DMS114 treated with DMSO at 0.1 percent for 48 hours (cell line): Measurements from ENCODE around the gene MYCN.
"Not testable (repeated sequence)": the region's sequence is repeated elsewhere in the genome, so short reads cannot be mapped to it uniquely, and the experiment has no call there.

Source experiments
- DNase-seq: peaks from one replicate; lab custom pipeline; 2025; ENCODE audit not compliant: unreplicated experiment; lab: John Stamatoyannopoulos, UW

Gene MYCN

DNA sequence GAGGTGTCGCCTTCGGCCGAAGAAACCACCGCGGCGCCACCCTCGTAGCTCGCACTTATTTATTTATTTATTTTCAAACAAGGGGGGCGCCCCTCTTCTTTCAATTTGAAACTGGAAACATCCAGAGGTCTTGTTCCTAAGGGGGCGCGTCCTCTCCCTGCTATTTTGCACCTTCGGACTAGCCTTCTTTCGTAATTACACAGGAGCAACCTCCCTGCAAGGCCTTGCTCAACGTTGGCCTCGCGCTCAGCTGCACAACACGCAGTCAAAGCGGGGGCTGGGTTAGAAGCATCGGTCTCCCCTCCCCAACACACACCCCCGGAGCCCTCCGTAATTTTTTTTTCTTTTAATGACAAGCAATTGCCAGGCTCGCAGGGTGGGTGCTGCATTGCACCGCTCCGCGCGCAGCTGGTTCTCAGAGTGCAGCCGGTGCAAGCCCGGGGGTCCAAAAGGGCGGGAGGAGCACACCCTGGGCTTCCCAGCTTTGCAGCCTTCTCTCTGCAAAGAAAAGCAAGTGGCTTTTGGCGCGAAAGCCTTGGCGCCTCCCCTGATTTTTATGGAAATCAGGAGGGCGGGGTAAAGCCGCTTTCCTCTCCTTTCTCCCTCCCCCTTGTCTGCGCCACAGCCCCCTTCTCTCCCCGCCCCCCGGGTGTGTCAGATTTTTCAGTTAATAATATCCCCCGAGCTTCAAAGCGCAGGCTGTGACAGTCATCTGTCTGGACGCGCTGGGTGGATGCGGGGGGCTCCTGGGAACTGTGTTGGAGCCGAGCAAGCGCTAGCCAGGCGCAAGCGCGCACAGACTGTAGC is at the start of gene MYCN:
Gene MYCN, plus strand, starts transcription at position 697 of the 807 bp plus-strand sequence. CDS start 1,515 bp downstream, outside the sequence.
- DNase-seq = peak; percentile 55

DNA sequence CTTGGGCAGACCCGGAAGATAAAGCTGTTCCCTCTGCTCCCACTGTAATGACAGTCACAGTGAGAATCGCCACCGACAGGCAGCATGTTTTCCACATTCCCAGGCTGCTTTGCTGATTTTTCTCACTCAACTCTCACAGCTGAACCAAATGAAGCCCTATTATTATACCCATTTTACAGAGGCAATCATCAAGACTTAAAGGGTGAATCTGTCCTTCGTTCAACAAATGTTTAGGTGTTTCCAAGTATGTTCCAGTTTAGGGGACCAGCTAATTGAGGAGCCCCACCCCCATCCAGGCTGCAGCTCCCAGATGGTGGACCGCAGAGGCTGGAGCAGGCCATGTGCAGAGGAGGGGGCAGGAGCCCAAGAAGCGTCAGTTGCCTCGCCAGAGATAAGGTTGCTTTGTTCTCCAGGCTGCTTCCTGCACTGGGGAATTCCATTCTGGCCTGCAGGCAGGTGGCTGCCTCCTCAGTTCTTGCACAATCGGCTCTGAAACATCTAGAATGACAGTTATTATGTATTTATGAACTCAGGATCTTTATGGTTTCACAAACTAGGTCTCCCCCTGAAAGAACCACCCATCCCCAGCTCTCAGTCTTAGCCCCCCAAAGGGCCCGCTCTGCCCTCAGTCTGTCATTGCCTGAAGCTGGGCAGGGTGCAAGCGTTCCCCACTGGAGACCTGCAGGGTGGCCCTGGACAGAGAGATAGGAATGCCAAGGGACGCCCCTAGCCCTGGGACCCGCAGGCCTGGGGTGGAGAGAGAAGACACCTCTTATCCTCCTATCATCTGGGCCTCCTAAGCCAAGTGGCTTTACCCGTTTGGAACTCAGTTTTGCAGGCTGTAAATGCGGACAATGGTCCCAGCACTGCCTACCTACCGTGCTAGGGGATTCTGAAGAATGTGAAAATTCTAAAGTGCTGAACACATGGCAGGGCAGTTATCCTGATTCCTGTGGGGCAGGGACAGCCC is 49.1 kb upstream of the MYCN start:
- no peak for DNase-seq

- DNase-seq = no peak
Observed at GRCh38 chr2:15892151-15892880, 48.0 kb upstream of the MYCN start.

DNA sequence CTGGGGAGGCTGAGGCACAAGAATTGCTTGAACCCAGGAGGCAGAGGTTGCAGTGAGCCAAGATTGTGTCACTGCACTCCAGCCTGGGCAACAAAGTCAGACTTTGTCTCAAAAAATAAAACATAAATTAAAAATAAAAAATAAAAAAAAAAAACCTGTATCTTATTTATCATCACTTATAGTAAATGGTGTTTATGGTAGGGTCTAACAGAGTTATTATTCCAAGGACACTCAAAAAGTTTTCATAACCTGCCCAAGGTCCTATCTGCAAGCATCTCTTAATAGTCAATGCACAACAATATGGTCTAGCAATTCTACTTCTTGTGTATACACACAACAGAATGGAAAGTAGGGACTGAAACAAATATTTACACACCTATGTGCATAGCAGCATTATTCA is 47.3 kb upstream of the MYCN start:
- DNase-seq = no peak

- DNase-seq = no peak
Observed at GRCh38 chr2:15893689-15894480, 46.5 kb upstream of the MYCN start.

DNA sequence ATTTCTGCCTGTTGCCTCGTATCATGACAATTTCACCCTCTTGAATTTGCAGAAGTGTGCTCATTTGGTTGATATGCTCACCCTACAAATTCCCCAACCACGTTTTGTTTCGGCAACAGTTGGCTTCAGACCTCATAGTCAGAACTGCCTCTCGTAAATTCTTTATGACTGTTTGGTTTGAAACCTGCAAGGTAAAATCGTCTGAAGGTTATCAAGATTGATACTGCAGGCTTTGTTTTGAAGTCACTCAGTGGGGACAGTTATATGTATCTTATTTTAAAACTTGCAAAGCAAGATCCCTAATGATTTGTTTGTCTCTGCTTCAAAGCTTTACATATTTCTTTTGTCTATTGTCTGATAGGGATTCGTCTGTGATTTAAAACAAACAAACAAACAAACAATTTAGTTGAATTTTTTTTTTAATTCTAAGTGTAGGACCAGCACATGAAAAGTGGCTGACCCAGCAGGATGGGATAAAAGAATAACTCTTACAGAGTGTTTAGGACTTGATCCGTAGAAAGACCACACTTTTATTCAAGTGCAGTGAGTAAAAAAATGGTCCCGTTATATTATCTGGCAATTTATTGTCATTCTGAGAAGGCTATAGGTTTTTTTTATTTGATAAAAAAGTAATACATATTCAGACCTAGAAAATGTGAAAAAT is 45.7 kb upstream of the MYCN start:
- no peak for DNase-seq

- no peak for DNase-seq
Observed at GRCh38 chr2:15895615-15896469, 44.5 kb upstream of the MYCN start.

DNA sequence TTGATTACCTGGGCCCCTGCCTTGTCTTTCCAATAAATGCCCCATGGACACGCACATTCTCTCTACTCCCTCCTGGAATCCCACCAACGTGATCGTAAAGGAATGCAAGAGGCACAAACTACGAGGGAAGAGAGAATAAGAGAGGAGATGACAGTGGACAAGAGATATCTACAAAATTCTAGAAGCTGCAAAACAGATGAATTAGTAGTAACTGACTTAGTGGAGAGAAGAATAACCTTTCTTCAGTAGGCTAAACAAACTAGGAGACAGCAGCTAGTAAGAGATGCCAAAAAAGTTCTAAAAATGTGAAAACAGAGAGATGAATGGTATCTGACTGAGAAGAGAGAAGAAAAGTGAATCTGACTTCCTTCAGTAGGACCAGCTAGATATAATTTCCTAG is 43.5 kb upstream of the MYCN start:
- DNase-seq = no peak

- DNase-seq = no peak
Observed at GRCh38 chr2:15897431-15898098, 42.8 kb upstream of the MYCN start.

DNA sequence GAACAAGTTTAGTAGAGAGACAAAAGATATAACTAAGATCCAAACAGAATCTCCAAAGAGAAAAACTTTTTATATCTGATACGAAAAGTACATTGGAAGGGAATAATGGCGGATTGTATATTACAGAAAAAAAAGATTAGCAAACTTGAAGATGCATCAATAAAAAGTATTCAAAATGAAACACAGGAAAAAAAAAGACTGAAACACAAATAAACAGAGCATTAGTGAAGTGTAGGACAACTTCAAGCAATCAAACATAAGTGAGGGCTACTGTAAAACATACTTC is 41.1 kb upstream of the MYCN start:
- no peak for DNase-seq

DNA sequence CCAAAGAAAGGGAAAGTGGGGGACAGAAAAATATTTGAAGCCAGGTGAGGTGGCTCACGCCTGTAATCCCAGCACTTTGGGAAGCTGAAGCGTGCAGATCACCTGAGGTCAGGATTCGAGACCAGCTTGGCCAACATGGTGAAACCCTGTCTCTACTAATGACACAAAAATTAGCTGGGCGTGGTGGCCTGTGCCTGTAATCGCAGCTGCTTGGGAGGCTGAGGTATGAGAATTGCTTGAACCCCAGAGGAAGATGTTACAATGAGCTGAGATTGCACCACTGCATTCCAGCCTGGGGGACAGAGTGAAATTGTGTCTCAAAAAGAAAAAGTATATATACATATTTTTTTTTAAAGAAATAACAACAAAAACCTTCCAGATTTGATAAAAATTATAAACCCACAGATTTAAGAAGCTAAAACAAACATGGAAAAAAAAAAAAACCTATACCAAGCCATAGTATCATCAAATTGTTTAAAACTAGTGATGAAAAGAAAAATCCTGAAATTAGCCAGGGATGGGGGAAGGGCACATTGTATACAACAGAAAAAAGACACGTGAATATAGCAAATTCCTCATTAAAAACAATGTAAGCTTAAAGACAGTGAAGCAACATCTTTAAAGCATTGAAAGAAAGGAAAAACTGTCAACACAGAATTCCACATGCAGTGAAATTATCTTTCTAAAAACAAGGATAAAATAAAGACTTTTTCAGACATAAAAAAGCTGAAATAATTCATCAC is 40.4 kb upstream of the MYCN start:
- DNase-seq = no peak

GRCh38 chr2:15901095-15901807 is 39.1 kb upstream of the MYCN start:
- no peak for DNase-seq

- no peak for DNase-seq
Observed at GRCh38 chr2:15901808-15902130, 38.6 kb upstream of the MYCN start.

DNA sequence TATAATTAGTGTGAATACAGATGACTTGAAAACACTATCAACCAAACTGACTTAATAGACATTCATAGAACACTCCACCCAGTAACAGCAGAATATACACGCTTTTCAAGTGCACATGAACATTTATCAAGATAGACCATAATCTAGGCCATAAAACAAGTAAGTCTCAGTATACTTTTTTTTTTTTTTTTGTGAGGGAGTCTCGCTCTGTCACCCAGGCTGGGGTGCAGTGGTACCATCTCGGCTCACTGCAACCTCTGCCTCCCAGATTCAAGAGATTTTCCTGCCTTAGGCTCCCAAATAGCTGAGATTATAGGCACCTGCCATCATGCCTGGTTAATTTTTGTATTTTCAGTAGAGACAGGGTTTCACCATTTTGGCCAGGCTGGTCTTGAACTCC is 36.4 kb upstream of the MYCN start:
- not testable (repeated sequence) for DNase-seq

DNA sequence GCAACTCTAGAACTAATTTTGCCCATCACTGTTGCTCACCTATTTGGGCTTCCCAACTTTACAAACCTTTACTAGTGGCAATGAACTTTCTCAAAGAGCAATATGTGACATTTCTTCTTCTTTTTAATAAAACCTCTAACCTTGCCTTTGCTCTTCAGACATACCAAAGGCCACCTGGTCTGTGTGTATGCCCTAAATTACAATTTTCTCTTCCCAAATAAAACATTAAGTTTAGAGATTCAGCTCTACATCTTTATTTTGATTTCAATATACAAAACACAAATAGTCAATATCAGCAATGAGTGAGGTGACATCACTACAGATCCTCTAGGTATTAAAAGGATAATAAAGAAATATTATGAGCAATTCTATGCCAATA is 35.1 kb upstream of the MYCN start:
- no peak for DNase-seq

DNA sequence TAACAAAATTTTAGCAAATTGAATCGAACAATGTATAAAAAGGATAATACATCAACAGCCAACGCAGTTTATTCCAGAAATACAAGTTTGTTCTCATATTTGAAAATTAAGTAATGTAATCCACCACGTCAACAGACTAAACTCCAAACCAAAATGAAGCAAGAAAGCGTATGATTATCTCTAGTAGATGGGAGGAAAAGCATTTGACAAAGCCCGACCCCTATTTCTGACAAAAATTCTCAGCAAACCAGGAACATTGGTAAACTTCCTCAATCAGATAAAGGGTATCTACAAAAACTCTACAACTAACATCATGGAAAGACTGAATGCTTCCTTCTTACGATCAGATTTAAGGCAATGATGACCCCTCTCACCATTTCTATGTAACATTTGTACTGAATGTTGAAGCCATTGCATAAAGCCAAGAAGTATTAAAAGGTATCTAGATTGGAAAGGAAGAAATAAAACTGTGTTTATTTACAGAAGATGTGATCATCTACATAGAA is 34.3 kb upstream of the MYCN start:
- DNase-seq = no peak

- no peak for DNase-seq
Observed at GRCh38 chr2:15906778-15907177, 33.6 kb upstream of the MYCN start.
